PC-3 (cell line): ENCODE data around the gene CCKAR. TPM values are rescaled to one million over a fixed set of nuclear protein-coding genes. Genes with fewer than 3 reads are reported as not detected.

Experiments used
- ATAC-seq: fragments of 200-7000 bp; cut with Tn5 transposase; 2 replicates; pipeline ENCODE4 v1.9.1; 2020; ENCODE audit warnings: mild to moderate bottlenecking, moderate library complexity
- BruUV-seq: library from RNA; stranded (reverse); fragments of 400-500 nt; replicated peaks from 2 replicates; lab custom pipeline; 2021; lab: Mats Ljungman, UMichigan
- CTCF ChIA-PET: fragments of 300-600 bp; sonication (Branson Sonifier 250); formaldehyde crosslinking; loops from one replicate; lab custom pipeline; 2022; ENCODE audit warnings: antibody characterized with exemption; lab: Charles Lee
- POLR2A ChIA-PET: fragments of 300-600 bp; sonication (Branson Sonifier 250); formaldehyde crosslinking; loops from one replicate; lab custom pipeline; 2022; ENCODE audit warnings: antibody characterized with exemption; ENCODE audit not compliant: unreplicated experiment; lab: Charles Lee
- DNase-seq: peaks from one replicate; pipeline ENCODE4 v3.0.0-alpha.2; 2015
- H2AFZ ChIP-seq: fragments of 300-600 bp; sonication (generic); 2 replicates; pipeline ENCODE4 v1.6.0; 2016; ENCODE audit warnings: antibody characterized with exemption, low read length
- H3F3A ChIP-seq: fragments of 300-600 bp; sonication (generic); one replicate; pipeline ENCODE4 v1.6.0; 2017; ENCODE audit warnings: antibody characterized with exemption, low read length, control low read depth, mild to moderate bottlenecking; ENCODE audit not compliant: unreplicated experiment
- H3K27ac ChIP-seq: fragments of 300-600 bp; sonication (generic); 2 replicates; pipeline ENCODE4 v1.5.1; 2016; ENCODE audit warnings: mild to moderate bottlenecking, low read length
- H3K27me3 ChIP-seq: fragments of 300-600 bp; sonication (generic); 2 replicates; pipeline ENCODE4 v1.6.1; 2016; ENCODE audit warnings: low read length, mixed read lengths
- H3K36me3 ChIP-seq: fragments of 300-600 bp; sonication (generic); 2 replicates; pipeline ENCODE4 v1.6.1; 2016; ENCODE audit warnings: low read depth, mixed run types, low read length, mixed read lengths
- H3K4me1 ChIP-seq: fragments of 300-600 bp; sonication (generic); 2 replicates; pipeline ENCODE4 v1.5.1; 2016; ENCODE audit warnings: low read length; ENCODE audit not compliant: insufficient read depth
- H3K4me2 ChIP-seq: fragments of 300-600 bp; sonication (generic); 2 replicates; pipeline ENCODE4 v1.6.0; 2016; ENCODE audit warnings: low read length
- H3K4me3 ChIP-seq: fragments of 300-600 bp; sonication (generic); 2 replicates; pipeline ENCODE4 v1.5.1; 2016; ENCODE audit warnings: mild to moderate bottlenecking, low read length, mixed read lengths
- H3K79me2 ChIP-seq: fragments of 300-600 bp; sonication (generic); 2 replicates; pipeline ENCODE4 v1.6.1; 2017; ENCODE audit warnings: low read length, mixed read lengths
- H3K9ac ChIP-seq: fragments of 300-600 bp; sonication (generic); 2 replicates; pipeline ENCODE4 v1.6.0; 2016; ENCODE audit warnings: mild to moderate bottlenecking, low read length
- H3K9me2 ChIP-seq: fragments of 300-600 bp; sonication (generic); replicated peaks from 2 replicates; pipeline ENCODE4 v1.6.1; 2016; ENCODE audit warnings: mixed run types, low read length, mixed read lengths
- H3K9me3 ChIP-seq: fragments of 300-600 bp; sonication (generic); 2 replicates; pipeline ENCODE4 v1.6.1; 2016; ENCODE audit warnings: low read length, mixed read lengths
- H4K20me1 ChIP-seq: fragments of 300-600 bp; sonication (generic); 2 replicates; pipeline ENCODE4 v1.6.1; 2016; ENCODE audit warnings: low read length, mixed read lengths
- EZH2 ChIP-seq: fragments of 300-600 bp; sonication (generic); IDR thresholded peaks from one replicate; pipeline ENCODE4 v1.6.1; 2017; ENCODE audit warnings: antibody characterized with exemption, mild to moderate bottlenecking, low read length; ENCODE audit not compliant: unreplicated experiment
- EZH2phosphoT487 ChIP-seq: fragments of 300-600 bp; sonication (generic); IDR thresholded peaks from 2 replicates; pipeline ENCODE4 v1.6.1; 2018; ENCODE audit warnings: mild to moderate bottlenecking, antibody characterized with exemption, low read length, borderline replicate concordance
- intact Hi-C: fragments of 100-400 bp; cut with micrococcal nuclease; formaldehyde crosslinking; loops from 2 replicates; pipeline ENCODE4 v1.9.0; 2023
- total RNA-seq: library from RNA; depleted of rRNA; stranded (reverse); fragments of >200 nt; gene quantifications from 2 replicates; pipeline ENCODE4 v1.2.3, GENCODE V29; 2014
- TF ChIP-seq, protein P1 (sequence below): fragments of 300-600 bp; sonication (generic); conservative IDR thresholded peaks from 2 replicates; pipeline ENCODE4 v1.5.1; 2017; ENCODE audit warnings: antibody characterized with exemption, low read depth, mild to moderate bottlenecking, low read length

The CCKAR gene
- total RNA-seq, 1 experiment from 2014 or later, result not detected

DNA sequence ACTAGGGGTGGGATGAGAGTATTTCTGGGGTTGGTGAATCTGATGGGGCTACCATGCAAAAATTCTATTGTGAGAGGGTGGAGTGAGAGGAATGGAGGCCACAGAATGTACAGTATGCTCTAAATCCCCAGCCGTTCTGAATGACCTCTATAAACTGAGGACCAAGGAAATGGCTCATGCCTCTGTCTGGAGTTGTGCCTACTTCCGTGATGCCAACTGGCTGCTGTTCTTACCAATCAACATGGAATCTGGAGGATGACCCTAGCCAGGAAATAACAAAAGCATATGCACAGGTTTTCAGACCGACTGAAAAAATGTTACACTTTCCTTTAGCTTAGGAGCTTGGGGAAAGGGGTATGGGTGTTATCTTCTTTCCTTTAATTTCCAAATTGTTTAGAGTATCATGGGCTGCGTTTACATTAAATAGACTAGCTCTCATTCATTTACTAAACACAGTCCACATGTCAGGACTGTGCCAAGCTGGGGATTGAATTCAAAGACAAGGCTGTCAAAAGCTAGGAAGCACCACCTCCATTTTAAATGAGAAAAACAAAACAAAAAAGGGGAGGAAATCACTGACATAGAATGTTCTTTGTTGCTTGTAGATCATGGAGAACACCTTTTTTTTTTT, 20.2 kb upstream of the CCKAR start:
- H3K79me2 ChIP-seq, result no peaks in the 10 kb centered on the region
- H3K4me2 ChIP-seq, result no peak overlapping the region
- intact Hi-C loops, result no loop called here
- H4K20me1 ChIP-seq, result no peaks in the 10 kb centered on the region
- H3K9me3 ChIP-seq, result no peaks in the 10 kb centered on the region
- DNase-seq (no peak), ATAC-seq (no peak)
- no peak overlapping the region for H3K27ac ChIP-seq
- no peak overlapping the region for H3K4me3 ChIP-seq
- no TSS peak for BruUV-seq
- no peaks in the 10 kb centered on the region for H3K4me1 ChIP-seq
- TF ChIP-seq EZH2phosphoT487 (no peak), EZH2 (no peak)
- TF ChIP-seq, protein P1, sequence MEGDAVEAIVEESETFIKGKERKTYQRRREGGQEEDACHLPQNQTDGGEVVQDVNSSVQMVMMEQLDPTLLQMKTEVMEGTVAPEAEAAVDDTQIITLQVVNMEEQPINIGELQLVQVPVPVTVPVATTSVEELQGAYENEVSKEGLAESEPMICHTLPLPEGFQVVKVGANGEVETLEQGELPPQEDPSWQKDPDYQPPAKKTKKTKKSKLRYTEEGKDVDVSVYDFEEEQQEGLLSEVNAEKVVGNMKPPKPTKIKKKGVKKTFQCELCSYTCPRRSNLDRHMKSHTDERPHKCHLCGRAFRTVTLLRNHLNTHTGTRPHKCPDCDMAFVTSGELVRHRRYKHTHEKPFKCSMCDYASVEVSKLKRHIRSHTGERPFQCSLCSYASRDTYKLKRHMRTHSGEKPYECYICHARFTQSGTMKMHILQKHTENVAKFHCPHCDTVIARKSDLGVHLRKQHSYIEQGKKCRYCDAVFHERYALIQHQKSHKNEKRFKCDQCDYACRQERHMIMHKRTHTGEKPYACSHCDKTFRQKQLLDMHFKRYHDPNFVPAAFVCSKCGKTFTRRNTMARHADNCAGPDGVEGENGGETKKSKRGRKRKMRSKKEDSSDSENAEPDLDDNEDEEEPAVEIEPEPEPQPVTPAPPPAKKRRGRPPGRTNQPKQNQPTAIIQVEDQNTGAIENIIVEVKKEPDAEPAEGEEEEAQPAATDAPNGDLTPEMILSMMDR, result no peak
- no peak overlapping the region for H2AFZ ChIP-seq
- ChIA-PET CTCF (no interaction called here), POLR2A (no interaction called here)
- H3K9ac ChIP-seq, result no peak overlapping the region
- H3K9me2 ChIP-seq, result no peaks in the 10 kb centered on the region
- no peaks in the 10 kb centered on the region for H3K36me3 ChIP-seq
- H3K27me3 ChIP-seq, result no peaks in the 10 kb centered on the region
- H3F3A ChIP-seq, result no peaks in the 10 kb centered on the region

DNA sequence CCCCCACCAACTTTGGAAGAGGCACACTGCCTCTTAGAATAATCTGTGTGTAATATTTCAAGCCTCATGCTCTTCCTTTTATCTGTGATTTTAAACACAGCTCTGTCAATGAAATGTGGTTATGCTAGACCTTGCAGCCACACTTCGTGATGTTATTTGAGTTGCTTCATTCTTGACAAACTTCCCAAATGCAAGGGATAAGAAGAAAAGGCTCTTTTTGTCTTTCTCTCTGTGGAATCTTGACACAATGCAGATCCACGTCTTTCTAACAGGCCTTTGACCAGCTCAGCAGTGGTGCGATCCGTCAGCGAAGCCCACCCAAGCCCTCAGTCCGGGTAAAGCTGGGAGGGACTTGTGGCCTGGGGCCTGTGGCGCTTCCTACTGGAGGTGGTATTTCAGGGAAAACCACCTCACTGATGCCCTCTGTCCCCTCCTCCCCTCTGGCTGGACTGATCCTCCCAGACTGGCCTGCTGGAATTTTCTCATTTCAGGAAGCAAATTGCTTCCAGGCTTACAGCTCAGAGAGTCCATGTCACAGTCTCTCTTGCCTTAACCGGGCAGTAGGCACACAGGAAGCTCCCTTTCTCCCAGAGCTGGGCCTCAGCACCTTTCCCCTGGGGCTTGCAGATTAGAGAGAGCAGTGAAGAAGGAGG, 19.5 kb upstream of the CCKAR start:
- H3K27me3 ChIP-seq, result no peaks in the 10 kb centered on the region
- intact Hi-C loops, result no loop called here
- no peaks in the 10 kb centered on the region for H3K9me3 ChIP-seq
- H3K4me3 ChIP-seq, result no peak overlapping the region
- no peaks in the 10 kb centered on the region for H3K9me2 ChIP-seq
- ChIA-PET POLR2A (no interaction called here), CTCF (no interaction called here)
- H3K9ac ChIP-seq, result no peak overlapping the region
- H3K4me2 ChIP-seq, result no peak overlapping the region
- no TSS peak for BruUV-seq
- no peak overlapping the region for H3K27ac ChIP-seq
- no peaks in the 10 kb centered on the region for H3K4me1 ChIP-seq
- no peaks in the 10 kb centered on the region for H3K36me3 ChIP-seq
- DNase-seq (no peak), ATAC-seq (no peak)
- H2AFZ ChIP-seq, result no peak overlapping the region
- no peaks in the 10 kb centered on the region for H3F3A ChIP-seq
- TF ChIP-seq, protein P1, result no peak
- TF ChIP-seq EZH2 (no peak), EZH2phosphoT487 (no peak)
- no peaks in the 10 kb centered on the region for H3K79me2 ChIP-seq
- H4K20me1 ChIP-seq, result no peaks in the 10 kb centered on the region

DNA sequence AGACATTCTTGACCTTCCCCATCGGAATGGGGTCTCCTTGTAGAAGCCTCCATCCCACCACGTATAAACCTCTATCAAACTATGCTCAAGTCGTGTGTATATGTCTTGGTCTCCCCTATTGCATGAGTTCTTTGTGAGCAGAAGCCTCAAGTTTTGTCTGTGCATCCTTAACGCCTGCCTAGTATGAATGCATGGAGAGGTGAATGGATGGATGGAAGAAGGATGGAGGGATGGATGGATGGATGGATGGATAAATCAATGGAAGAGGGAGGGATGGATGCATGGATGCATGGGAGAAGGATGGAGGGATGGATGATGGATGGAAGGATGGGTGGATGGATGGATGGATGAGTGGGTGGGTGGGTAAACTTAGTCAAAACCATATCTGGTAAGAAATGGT, 17.0 kb upstream of the CCKAR start:
- no peak overlapping the region for H3K4me2 ChIP-seq

More for the DNA sequence above, 17.0 kb upstream of the CCKAR start:
- Histone ChIP-seq H3K4me1 (no peaks in the 10 kb centered on the region), H4K20me1 (no peaks in the 10 kb centered on the region), H3K27ac (no peak overlapping the region), H2AFZ (no peak overlapping the region), H3K9ac (no peak overlapping the region), H3K9me3 (no peaks in the 10 kb centered on the region), H3K79me2 (no peaks in the 10 kb centered on the region), H3K4me3 (no peak overlapping the region), H3F3A (no peaks in the 10 kb centered on the region), H3K27me3 (no peaks in the 10 kb centered on the region), H3K36me3 (no peaks in the 10 kb centered on the region), H3K9me2 (no peaks in the 10 kb centered on the region)
- intact Hi-C loops, result no loop called here
- ChIA-PET CTCF (no interaction called here), POLR2A (no interaction called here)
- DNase-seq (no peak), ATAC-seq (no peak)
- no TSS peak for BruUV-seq
- TF ChIP-seq EZH2phosphoT487, result no peak
- TF ChIP-seq EZH2, result no peak
- TF ChIP-seq, protein P1, result no peak
